ENCODE measurements around the gene CCDC167.
"Not testable (repeated sequence)": the region's sequence is repeated elsewhere in the genome, so short reads cannot be mapped to it uniquely, and the experiment has no call there.

The CCDC167 gene

DNA sequence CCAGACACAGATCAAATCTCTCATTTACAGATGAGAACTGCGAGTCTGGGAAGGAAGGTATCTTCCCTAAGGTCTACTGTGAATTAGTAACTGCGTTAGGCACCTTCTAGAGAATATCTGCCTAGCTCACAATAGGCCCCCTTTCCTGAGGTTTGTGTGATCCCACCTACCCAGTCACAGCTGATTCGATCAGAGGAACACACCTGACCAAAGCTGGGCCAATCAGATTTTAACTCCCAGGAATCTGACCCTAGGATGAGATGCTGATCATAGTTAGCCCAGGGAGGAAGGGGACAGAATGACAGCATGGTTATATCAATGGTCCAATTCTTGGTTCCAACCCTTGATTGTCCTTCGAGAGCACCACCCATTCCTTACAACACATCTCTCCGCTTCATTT, 7.4 kb upstream of the CCDC167 start:
- DNase-seq = no peak

DNA sequence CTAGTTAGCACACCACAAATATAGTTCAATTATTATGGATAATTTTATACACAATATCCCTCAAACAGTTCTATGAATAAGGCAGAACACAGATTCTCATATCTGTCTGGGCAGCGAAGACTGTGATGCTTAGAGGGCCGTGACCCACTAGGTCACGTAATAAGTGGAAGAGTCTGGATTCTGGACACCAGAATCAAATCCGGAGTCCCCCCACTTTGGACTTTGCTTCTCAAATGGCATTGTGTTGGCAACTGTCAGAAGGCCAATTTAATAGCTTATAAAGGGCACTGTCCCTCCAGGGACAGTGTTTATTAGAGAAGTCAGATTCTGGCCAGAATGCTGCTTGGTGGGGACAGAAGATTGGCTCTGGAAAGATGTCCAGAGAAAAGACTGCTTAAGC, 6.8 kb upstream of the CCDC167 start:
- no peak for DNase-seq

DNA sequence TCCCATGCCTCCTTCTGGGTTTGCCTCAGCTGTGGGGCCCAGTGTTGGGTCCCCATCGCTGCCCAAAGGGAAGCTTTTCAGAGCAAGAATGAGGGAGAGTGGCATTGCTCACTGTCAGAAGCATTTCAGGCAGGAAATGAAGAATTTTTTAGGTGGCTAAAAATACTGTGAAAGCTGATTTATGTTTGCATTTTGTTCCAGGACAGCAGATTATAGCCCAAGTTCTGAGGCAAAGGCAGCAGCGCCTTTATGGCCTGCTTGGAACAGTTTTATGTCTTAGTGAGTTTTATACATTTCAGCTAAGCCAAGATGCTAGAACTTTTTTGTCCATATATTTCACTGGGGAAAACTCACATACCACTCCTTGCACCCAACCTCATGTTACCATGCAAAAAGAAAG, 4.3 kb upstream of the CCDC167 start:
- DNase-seq = no peak

DNA sequence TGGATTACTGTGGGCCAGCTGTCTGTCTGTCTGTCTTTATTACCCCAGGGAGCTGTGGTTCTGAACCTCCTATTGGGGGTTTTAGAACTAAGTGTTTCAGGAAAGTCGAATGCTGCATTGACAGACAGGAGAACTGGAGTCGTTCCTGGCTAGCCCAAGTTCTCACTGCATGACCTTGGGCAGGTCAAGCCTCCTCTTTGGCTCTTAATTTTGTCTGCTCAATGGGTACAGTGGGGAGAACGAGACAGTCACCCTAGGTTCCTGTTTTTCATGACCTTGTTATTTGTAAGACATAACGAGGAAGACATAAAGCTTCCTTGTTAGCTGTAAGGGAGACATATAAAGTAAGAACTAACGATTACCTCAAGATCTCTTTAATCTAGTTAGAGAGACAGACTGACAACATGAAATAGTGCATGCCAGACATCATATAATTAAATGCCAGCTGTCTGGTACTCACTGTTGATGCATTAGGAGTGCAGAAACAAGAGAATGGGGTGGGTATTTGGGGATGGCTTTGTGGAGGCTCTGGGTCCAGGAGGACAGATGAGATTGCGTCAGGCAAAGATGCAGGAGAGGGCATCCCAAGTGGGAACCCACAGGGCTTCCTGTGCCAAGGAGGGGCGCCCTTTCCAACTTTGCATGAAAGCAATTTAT, 3.7 kb upstream of the CCDC167 start:
- DNase-seq = peak in 1 of 2 donors; percentile 28

DNA sequence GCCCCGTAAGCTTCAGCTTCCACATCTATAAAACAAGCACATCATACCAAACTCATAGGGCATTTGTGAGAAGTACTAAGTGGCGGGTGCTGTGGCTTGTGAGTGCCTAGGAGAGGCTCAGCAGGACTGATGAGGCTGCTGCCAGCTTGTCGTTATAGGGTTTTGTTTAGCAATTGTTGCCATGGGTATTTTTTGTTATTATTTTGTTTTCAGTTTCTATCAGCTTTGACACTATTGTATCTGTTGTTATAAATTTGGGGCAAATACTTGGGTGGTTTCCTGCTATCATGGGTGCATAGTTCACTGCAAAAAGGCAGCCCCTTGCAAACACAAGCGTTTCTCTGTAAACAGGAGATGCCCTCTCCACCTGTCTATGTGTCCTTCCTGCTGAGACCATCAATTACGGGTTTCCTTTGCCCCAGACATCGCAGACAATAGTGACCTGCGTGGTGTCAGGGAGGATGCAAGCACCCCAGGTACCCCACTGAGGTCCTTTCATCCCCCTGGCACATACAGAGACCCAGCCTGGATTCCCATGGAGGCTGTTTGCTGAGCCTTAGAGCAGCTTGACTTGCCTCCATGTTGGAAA, 3.1 kb upstream of the CCDC167 start:
- no peak for DNase-seq

DNA sequence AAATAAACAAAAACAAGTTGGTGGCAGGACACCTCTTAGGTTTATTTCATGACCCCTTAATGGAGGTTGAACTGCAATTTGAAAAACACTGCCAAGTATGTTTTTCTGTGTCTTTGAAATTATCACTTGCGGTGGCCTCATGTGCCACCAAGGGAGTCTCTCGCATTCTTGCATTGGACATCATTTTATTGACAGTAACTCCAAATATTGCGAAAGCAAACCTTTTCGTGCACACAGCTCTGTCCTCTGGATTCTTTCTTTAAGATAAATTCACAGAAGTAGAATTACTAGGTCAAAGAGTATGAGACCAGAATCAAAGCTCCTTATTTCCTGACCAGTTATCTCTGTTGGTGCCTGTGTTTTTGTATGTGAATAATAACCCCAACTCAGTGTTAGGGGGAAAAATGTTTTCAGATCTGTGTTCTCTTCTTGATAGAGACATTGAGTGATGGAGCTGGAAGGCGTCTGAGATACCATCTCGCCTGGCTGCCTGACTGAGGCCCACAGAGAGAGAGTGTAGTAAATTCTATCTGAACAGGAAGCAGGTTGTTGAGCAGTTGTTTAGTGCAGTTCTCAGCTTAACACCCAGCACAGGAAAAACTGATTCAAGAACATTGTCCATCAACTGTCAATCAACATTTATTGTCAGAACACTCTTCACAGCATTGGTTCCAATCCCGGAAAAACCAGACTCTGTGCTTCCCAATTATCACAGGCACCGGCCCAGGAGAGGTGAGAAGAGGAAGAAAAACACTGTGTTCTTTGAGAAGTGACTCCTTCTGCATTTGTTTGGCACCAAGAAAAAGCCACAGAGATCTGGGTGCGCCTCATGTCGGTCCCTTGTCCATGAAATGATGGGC, 2.2 kb upstream of the CCDC167 start:
- DNase-seq = peak in 1 of 2 donors; percentile 50

DNA sequence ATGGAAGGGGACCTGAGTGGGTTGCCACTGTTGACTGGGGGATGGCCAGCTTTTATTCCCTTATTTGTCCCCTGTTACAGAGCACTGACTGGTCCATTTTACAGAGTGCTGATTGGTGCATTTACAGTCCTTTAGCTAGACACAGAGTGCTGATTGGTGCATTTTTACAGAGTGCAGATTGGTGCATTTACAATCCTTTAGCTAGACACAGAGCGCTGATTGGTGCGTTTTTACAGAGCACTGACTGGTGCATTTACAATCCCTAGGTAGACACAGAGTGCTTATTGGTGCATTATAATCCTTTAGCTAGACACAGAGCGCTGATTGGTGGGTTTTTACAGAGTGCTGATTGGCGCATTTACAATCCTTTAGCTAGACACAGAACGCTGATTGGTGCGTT, 1.2 kb upstream of the CCDC167 start:
- DNase-seq = not testable (repeated sequence)

DNA sequence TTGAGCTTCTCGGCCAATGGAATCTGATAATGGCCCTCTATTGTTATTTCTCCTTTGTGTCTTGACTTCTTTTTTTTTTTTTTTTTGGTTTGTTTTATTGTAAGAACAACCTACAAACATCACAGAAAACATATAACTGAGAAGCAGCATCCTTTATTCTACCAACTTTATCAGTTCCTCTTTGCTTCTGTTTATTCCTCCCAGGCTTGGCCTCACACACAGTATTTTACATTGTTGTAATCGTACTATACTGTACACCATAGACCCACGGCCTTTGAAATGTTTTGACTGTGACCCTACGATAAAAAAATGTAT, 558 bp upstream of the CCDC167 start:
- DNase-seq = no peak

DNA sequence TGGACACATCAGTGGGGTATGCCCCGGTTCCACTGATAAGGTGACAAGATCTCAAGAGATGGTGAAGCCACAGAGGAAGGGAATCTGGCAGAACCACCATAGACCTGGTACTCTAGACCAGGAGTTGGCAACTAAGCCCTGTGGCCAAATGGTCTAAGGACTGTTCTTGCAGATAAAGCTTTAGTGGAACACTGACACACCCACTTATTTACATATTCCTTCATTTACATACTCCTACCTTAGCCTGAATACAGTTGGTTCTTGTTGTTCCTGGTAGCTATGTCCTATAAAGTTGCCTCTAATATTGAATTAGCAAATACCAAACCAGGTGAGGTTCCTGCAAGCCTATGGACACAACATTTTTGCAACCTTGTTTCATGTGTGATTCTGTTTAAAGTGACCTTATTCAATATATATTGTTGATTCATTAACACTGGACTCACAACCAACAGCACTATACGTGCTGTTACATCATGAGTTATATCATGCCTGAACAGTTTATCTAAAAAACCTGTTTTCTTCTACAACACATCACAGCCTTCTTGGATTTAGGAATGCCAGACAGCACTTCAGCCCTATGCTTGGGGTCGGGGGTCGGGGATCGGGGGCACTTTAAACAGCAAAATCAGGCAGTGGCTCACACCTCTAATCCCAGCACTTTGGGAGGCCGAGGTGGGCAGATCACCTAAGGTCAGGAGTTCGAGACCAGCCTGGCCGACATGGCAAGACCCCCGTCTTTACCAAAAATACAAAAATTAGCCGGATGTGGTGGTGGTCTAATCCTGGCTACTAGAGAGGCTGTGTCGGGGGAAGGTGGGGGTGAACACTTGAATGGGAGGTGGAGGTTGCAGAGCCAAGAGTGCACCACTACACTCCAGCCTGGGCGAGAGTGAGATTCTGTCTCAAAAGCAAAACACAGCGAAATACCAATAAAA, 2.5 kb downstream of the CCDC167 start:
- DNase-seq = no peak

DNA sequence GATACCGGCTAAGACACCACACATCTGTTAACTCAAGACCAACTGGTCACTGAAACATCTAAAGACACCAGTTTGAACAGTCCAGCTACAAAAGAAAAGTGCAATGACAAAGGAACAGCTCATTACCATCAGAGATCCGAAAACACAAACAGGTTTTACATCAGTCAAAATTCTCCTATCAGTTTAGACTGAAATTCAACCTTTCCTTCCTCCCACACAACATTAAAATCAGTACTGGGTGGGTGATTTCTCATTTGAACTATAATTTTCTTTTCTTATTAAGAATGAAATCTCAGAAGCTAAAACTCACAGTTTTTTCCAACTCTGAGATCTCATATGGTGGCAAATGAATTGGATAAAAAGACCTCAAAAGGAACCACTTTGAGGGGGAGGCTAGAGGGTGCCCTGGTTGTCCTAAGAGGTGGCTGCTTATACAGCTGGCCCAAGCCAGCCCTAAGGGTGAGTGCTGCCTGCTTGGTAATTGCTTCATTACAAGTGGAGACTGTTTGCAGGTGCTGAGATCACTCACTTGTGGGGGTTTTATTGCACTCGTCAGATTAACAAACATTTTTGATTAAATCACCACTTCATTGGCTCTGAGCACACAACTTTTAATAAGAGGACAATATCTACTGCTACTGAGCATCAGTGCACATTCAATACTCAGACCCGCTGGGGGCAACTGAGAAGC, 4.3 kb downstream of the CCDC167 start:
- no peak for DNase-seq

DNA sequence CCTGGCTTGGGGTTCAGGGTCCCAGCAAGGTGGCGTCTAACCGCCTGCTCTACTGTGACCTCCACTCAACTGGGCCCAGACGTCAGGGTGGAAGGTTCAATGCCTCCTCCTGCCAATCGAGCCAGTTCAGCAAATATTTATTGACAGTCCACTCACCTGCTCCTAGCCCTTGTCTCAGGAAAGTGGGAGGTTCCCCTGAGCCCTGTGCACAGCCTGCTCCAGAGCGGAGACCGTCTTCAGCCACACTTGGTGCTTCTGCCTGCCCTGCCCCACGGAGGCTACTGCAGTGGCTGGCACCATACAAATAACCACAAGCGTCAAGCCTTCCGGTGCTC, 6.1 kb downstream of the CCDC167 start:
- DNase-seq = no peak

DNA sequence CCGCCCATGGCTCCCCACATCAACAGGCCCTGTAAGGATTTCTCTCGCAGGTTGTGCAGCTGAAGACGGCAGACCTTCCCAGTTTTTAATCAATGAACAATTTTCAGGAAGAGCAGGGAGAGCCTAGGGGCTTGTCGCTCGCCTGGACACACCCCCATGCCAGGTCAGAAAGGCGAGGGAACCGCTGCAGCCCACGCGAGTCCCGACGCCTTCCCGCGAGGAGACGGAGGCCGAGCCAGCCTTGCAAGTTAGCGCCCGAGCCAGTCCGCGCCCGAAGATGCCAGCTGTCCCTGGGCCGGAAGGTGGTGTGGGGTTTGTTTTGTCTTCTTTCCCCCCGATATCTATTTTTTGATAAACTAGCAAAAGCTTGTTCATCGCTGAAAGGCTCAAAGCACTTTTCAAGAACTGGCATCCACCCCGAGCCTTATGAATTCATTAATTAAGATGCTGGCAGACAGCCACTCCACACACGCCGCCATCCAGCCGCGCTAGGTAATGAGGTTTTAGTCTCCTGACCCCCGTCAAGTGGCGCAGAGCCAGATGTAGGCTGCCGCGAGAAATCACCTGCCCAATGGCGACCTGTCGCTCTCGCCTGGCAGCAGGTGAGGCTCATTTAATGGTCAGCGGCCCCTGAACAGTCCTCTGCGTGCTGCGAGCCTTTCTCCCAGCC, 6.6 kb downstream of the CCDC167 start:
- DNase-seq = no peak

DNA sequence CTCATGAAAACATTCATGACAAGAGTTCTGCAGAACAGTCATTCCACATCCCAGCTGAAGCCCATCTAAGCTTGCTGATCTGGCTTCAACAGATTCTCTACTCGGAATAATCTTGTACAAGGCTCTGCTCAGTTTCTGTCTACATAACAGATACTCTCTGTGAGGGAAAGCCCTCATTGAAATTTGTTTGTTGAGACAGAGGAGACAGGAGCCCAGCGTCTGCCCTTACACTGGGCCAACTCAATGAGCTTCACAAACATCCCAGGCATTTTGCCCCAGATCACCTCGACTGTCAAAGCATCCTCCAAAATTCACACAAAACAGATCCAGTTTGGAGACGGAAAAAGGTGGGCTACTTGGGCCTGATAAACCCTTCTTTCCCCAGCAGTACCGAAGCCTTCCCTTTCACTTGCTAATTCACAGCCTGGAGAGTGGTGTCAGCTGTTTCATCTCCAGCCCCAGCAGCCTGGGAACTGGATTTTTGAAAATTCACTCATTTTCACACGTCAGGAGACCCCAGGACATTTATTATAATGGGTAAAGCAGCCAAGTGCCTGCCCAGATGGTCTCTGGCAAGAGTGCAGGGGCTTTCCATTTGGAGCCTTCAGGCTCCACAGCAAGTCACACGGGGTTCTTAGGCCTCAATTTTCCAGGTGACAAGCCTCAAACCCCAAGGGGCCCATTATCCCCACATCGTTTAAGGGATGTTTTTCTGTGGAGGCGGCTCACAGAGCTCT, 7.3 kb downstream of the CCDC167 start:
- no peak for DNase-seq

DNA sequence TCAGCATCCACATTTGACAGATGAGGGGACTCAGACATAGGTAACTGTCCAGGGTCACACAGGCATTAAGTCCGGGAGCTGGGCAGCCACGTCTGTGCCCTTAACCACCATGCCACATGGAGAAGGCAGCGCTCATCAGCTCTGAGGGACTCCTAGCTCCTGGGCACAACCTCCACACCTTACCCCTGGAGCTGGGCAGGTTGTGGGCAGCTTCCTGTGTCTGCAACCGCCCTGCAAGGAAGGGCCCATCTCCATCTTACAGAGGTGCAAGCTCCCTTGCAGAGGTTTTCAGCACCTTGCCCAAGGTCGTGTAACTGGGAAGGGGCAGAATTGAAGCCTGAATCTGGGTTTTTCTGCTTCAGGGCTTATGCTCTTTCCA, 7.9 kb downstream of the CCDC167 start:
- DNase-seq = no peak

DNA sequence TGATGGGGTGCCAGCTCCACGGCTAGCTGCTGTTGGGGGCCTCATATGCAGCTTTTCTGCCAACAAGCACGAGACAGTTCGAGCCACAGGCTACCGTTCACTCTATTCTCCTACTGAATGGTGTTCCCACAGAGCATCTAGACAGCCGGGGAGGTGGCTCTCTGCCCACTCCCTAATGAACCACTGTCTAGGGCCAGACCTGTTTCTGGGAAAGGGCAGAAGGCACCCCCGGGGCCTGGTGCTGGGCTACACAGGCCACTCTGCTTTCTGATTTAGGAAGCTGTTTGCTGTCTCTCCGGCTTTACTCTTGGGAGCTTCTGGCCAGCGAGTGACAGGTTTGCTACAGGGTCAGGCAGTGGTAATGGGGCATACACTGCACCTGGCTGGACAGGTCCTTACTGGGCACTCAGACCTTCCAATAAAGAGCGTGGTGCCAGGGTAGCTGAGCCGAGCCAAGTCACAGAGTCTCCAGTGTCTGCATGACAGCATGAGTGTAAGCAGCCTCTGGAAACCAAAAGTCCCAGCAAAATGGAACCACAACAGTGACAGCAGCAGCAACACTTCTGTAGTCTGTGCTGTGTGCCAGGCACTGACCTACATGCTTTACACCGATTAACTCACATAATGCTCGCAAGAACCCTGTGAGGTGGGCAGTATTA, 8.4 kb downstream of the CCDC167 start:
- DNase-seq = no peak

DNA sequence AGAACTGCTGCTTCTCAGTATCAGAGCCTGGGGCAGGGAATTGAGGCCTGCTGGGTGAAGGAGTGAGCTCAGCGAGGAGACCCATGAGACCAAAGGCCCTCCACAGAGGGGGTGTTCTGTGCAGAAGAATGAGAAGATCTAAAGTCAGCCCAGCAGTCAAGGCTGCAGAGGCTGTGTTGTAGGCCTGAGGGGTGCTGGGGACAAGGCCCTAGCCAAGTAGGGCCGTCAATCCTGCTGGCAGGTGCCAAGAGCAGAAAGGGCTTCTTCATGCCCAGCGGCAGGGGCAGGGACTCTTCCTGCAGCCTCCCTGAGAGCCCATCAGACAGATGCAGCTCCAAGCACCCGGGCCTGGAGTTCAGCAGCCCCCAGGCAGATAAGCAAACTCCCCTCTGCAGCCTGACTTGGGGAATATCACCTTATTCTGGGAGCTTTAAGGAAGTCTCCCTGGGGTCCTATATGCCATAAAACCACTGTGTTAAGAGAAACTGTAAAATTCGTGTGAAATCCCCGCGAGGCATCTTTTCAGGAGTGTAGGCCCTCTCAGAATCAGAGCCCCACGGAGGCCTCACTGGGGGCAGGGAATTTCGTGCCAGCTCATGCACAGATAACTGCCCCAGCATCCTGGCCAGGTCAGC, 9.0 kb downstream of the CCDC167 start:
- DNase-seq = no peak

DNA sequence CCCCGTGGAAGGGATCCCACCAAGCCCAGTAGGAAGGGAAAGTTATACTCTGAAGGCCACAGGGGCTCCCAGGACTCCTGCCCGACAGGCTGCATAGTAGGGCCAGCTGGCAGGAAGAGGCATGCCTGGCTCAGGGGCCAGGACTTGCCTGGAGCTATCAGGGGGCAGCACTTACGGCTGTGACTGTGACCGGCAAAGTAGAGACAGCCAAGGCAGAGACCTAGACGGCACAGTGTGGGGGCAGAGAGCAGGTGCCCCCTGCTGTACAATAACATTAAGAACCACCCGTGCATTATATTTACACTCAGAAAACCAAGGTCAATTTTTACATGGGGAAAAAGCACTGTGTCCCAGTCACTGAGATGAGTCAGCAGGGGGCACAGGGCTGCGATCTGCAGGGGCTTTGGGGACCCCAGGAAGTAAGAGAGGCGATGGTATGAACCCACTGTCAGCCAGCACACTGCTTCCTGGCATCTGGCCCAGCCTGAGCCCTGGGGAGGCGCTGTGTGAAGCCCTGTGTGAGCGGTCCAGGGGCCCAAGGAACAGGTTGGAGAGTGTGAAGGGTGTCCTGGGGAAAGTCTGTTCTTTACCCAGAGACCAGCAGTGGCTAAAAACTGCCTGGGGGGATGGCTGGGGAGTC, 9.9 kb downstream of the CCDC167 start:
- peak in 1 of 2 donors; percentile 7 for DNase-seq

DNA sequence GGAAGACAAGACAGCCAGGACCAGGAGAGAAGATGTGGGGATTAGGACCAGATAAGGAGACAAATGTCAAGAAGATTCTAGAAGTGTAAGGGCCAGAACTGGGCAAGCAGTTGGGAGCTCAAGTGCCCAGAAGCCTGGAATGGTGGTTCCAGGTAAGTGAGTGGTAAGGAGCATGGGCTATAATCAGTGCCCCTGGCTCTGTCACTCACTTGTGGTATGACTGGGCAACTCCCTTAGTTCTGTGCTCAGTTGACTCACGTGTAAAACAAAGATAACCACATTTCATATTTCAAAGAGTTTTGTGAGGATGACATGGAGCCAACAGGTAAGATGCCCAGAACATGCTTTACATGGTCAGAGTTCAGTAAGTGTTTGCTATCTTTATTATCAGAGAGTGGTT, 11.2 kb downstream of the CCDC167 start:
- no peak for DNase-seq

DNA sequence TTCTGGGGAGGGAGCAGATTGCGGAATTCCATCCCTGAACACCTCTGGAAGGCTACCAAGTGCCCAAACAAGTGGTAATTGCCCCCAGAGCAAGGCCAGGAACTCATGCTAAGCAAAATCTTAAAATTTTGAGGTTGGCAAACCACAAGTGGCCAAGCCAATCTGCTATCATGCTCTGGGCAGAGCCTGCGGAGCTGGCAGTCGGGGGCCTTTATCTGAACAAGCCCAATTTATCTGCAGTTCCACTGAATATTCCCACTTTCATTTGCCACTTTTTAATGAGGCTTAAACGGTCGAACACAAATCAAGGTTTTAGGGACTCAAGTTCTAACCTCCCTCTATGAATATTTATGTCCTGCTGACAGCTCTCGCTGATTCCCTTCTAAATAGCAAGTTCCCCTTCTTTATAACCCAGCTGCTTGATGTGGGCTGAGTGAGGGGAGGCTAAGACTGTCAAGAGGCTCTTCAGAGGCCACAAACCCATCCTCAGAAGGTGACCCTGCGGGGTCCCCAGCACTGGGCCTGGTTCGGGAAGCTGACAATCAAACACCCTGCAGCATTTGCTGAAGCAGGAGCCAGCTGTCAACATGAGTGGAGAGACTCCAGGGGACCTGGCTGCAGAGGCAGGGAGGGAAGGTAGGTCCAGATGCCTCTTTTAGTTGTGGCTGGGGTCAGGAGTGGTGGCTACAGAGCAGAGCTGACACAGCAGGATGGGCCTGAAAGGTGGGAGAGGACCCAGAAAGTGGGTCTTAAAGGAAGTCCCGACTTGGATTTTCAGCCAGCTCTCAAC, 11.9 kb downstream of the CCDC167 start:
- no peak for DNase-seq
